Effector memory CD8-positive, alpha-beta T cell (primary cell): ENCODE data around the gene AP1G2.
"Not testable (repeated sequence)": the region's sequence is repeated elsewhere in the genome, so short reads cannot be mapped to it uniquely, and the experiment has no call there.

Experiments
- ATAC-seq: fragments of 150-1000 bp; cut with Tn5 transposase; replicated peaks from 2 replicates; pipeline ENCODE4 v1.10.0; 2021; ENCODE audit warnings: mild to moderate bottlenecking, moderate library complexity
- DNase-seq, 3 experiments: peaks; one replicate each; pipeline ENCODE4 v3.0.0; 2021
- H3K27ac Mint-ChIP-seq, 2 donors: one replicate each; pipeline ENCODE4 v1.8.0; 2022; ENCODE audit warnings: mild to moderate bottlenecking in 2 of 2, mixed read lengths in 2 of 2, moderate library complexity in 2 of 2
- H3K27me3 Mint-ChIP-seq, 2 donors: one replicate each; pipeline ENCODE4 v1.8.0; 2022; ENCODE audit warnings: mixed read lengths in 2 of 2
- H3K36me3 Mint-ChIP-seq: one replicate; pipeline ENCODE4 v1.8.0; 2022; ENCODE audit warnings: mild to moderate bottlenecking, moderate library complexity, mixed read lengths; ENCODE audit not compliant: insufficient read depth
- H3K4me1 Mint-ChIP-seq, 2 donors: one replicate each; pipeline ENCODE4 v1.8.0; 2022; ENCODE audit warnings: low read depth in 2 of 2, mixed read lengths in 2 of 2
- H3K4me3 Mint-ChIP-seq, 2 donors: one replicate each; pipeline ENCODE4 v1.8.0; 2022; ENCODE audit warnings: mild to moderate bottlenecking in 2 of 2, mixed read lengths in 2 of 2, moderate library complexity in 2 of 2
- H3K9me3 Mint-ChIP-seq, 2 donors: one replicate each; pipeline ENCODE4 v1.8.0; 2022; ENCODE audit warnings: mixed read lengths in 2 of 2

The AP1G2 gene

GRCh38 chr14:23604675-23605170 is 37.1 kb upstream of the AP1G2 start:
- H3K9me3 Mint-ChIP-seq: no peaks in the 10 kb centered on the region
- H3K27me3 Mint-ChIP-seq: peaks cover 6 to 17% of the 10 kb centered on the region in 2 donors
- DNase-seq (no peak), ATAC-seq (no peak)
- peaks cover 3% of the 10 kb centered on the region for H3K36me3 Mint-ChIP-seq
- no peak overlapping the region for H3K4me3 Mint-ChIP-seq
- no peak overlapping the region for H3K27ac Mint-ChIP-seq
- H3K4me1 Mint-ChIP-seq: peaks cover 6 to 9% of the 10 kb centered on the region in 2 donors

- Mint-ChIP-seq H3K36me3 (peaks cover 5% of the 10 kb centered on the region), H3K9me3 (no peaks in the 10 kb centered on the region), H3K27me3 (peaks cover 6 to 17% of the 10 kb centered on the region in 2 donors), H3K4me1 (peaks cover 4 to 5% of the 10 kb centered on the region in 2 donors), H3K27ac (no peak overlapping the region), H3K4me3 (no peak overlapping the region)
- no peak for ATAC-seq
- DNase-seq: no peak
These were observed 36.6 kb upstream of the AP1G2 start for GRCh38 chr14:23604148-23604547.

GRCh38 chr14:23603103-23603502 is 35.5 kb upstream of the AP1G2 start:
- DNase-seq (no peak), ATAC-seq (no peak)
- Mint-ChIP-seq H3K36me3 (peaks cover 5% of the 10 kb centered on the region), H3K4me1 (peaks cover 0 to 2% of the 10 kb centered on the region in 2 donors), H3K4me3 (no peak overlapping the region), H3K9me3 (no peaks in the 10 kb centered on the region), H3K27ac (peak overlapping the region in 1 of 2 donors; percentile 29), H3K27me3 (peaks cover 6 to 17% of the 10 kb centered on the region in 2 donors)

DNA sequence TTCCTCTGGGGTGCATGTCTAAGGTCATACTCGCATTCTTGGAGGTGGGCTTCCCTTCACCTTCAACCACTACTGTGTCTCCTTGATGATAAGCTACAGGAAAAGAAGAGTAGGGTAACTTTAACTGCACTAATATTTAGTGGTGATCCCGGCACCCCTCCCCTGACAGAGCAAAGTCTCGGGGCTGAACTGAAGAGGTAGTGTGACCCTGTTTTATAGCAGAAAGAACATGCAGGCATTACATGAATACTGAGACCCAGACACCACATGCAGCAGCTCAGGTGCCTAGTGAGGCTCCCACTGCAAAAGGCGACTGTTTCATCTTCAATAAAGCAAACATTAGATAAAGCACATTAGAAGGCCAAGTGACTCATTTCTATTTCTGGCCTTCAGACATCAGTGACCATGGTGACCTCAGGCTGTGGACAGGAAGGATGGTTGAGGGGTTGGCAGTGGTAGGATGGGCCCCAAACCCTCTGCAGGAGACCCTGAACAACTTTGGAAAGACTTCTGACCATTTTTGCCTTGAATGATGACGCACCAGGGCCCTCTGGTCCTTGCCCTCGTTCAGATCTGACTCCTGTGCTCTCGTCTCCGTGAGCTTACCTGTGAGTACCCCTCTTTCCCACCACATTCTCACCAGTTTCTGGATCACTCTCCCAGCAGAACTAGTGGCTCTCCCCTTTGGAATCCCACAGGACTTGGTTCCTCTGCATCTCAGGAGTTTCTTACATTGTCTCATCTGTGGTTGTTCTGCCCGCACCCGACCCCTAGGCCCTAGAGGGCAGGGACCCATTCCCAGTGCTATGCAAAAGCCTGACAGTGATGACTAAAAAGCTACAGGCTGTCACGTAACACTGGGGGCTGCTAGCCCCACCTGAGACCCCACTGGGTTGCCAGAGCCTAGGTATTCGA is 34.8 kb upstream of the AP1G2 start:
- Mint-ChIP-seq H3K27me3 (peaks cover 7 to 17% of the 10 kb centered on the region in 2 donors), H3K36me3 (peaks cover 5% of the 10 kb centered on the region), H3K9me3 (no peaks in the 10 kb centered on the region), H3K4me1 (peaks cover 0 to 2% of the 10 kb centered on the region in 2 donors), H3K4me3 (no peak overlapping the region), H3K27ac (peak overlapping the region in 1 of 2 donors; percentile 29)
- DNase-seq (no peak), ATAC-seq (no peak)

DNA sequence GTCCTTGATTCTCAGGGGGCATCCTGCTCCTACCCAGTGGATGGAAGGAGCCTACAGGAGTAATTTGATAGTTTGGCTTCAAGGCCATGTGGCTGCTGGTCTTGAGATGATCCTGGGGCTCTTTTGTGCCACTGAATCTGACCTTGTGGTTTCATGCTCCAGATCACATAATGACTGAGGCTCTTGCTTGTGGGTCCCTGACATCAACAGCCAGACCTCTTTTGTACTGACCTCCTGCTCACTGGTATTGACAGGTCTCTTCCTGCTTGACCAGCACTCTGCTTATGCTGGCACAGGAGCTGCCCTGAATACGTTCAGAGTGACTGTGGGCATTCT is 34.2 kb upstream of the AP1G2 start:
- Mint-ChIP-seq H3K4me1 (peaks cover 0 to 2% of the 10 kb centered on the region in 2 donors), H3K36me3 (peaks cover 5% of the 10 kb centered on the region), H3K9me3 (no peaks in the 10 kb centered on the region), H3K4me3 (no peak overlapping the region), H3K27me3 (peaks cover 13 to 17% of the 10 kb centered on the region in 2 donors), H3K27ac (no peak overlapping the region)
- no peak for ATAC-seq
- DNase-seq: no peak

DNA sequence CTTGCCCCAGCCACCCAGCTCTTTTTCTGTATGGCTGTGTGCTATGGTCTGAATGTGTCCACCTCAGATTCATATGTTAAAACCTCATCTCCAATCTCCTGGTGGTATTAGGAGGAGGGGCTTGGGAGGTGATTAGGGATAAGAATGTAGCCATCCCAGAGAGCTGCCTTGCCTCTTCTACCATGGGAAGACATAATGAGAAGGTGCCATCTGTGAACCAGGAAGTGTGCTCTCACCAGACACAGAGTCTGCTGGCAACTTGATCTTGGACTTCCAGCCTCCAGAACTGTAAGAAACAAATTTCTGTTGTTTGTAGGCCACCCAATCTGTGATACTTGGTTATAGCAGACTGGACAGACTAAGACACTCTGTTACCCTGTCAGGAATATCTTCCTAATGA is 33.8 kb upstream of the AP1G2 start:
- H3K9me3 Mint-ChIP-seq: no peaks in the 10 kb centered on the region
- H3K36me3 Mint-ChIP-seq: peaks cover 5% of the 10 kb centered on the region
- ATAC-seq (no peak), DNase-seq (no peak)
- H3K4me3 Mint-ChIP-seq: no peak overlapping the region
- peaks cover 16 to 17% of the 10 kb centered on the region in 2 donors for H3K27me3 Mint-ChIP-seq
- no peaks in the 10 kb centered on the region for H3K4me1 Mint-ChIP-seq
- H3K27ac Mint-ChIP-seq: no peak overlapping the region

- Mint-ChIP-seq H3K4me3 (no peak overlapping the region), H3K4me1 (no peaks in the 10 kb centered on the region), H3K36me3 (peaks cover 5% of the 10 kb centered on the region), H3K27me3 (peaks cover 16 to 17% of the 10 kb centered on the region in 2 donors), H3K27ac (no peak overlapping the region), H3K9me3 (no peaks in the 10 kb centered on the region)
- ATAC-seq (no peak), DNase-seq (no peak)
These were observed 33.2 kb upstream of the AP1G2 start for GRCh38 chr14:23600806-23601205.

- no peak overlapping the region for H3K27ac Mint-ChIP-seq
- no peak for ATAC-seq
These were observed 32.7 kb upstream of the AP1G2 start for GRCh38 chr14:23600322-23600707.

DNA sequence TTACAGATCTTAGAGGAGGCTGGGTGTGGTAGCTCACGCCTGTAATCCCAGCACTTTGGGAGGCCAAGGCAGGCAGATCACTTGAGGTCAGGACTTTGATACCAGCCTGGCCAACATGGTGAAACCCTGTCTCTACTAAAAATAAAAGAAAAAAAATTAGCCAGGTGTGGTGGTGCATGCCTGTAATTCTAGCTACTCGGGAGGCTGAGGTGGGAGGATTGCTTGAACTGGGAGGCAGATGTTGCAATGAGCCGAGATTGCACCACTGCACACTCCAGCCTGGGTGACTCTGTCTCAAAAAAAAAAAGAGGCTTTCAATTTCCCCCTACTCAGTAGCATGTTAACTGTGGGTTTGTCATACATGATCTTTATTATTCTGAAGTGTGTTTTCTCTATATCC is 26.6 kb upstream of the AP1G2 start:
- not testable (repeated sequence) for H3K4me3 Mint-ChIP-seq, H3K36me3 Mint-ChIP-seq, H3K9me3 Mint-ChIP-seq, H3K27ac Mint-ChIP-seq, H3K4me1 Mint-ChIP-seq, ATAC-seq, DNase-seq
- H3K27me3 Mint-ChIP-seq: peaks cover 8 to 11% of the 10 kb centered on the region in 2 donors

More at GRCh38 chr14:23600322-23600707, 32.7 kb upstream of the AP1G2 start:
- H3K4me3 Mint-ChIP-seq: no peak overlapping the region
- no peaks in the 10 kb centered on the region for H3K9me3 Mint-ChIP-seq
- peaks cover 5% of the 10 kb centered on the region for H3K36me3 Mint-ChIP-seq
- no peaks in the 10 kb centered on the region for H3K4me1 Mint-ChIP-seq
- peaks cover 16 to 17% of the 10 kb centered on the region in 2 donors for H3K27me3 Mint-ChIP-seq
- DNase-seq: no peak

DNA sequence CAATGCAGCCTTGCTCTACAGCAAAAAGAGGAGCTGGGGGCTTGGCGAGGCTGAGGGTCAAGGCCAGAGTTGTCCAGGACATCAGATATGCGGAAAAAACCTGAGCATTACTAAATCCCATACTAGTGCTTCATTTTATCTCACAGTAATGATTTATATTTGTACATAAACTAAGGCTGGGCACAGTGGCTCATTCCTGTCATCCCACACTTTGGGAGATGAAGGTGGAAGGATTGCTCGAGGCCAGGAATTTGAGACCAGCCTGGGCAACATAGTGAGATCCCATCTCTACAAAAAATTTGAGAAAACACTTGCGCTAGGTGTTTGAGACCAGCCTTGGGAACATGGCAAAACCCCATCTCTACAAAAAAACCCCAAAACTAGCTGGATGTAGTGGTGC is 22.6 kb upstream of the AP1G2 start:
- peaks cover 21 to 32% of the 10 kb centered on the region in 2 donors for H3K27me3 Mint-ChIP-seq
- H3K4me1 Mint-ChIP-seq: peaks cover 0 to 2% of the 10 kb centered on the region in 2 donors
- H3K36me3 Mint-ChIP-seq: no peaks in the 10 kb centered on the region

GRCh38 chr14:23589606-23590005 is 22.0 kb upstream of the AP1G2 start:
- DNase-seq: no peak
- Mint-ChIP-seq H3K27ac (no peak overlapping the region), H3K9me3 (no peaks in the 10 kb centered on the region), H3K4me3 (no peak overlapping the region), H3K27me3 (peaks cover 21 to 28% of the 10 kb centered on the region in 2 donors), H3K4me1 (peaks cover 0 to 2% of the 10 kb centered on the region in 2 donors), H3K36me3 (no peaks in the 10 kb centered on the region)
- no peak for ATAC-seq

More for the DNA sequence above, 22.6 kb upstream of the AP1G2 start:
- Mint-ChIP-seq H3K27ac (no peak overlapping the region), H3K9me3 (no peaks in the 10 kb centered on the region), H3K4me3 (no peak overlapping the region)
- DNase-seq: no peak
- ATAC-seq: no peak

DNA sequence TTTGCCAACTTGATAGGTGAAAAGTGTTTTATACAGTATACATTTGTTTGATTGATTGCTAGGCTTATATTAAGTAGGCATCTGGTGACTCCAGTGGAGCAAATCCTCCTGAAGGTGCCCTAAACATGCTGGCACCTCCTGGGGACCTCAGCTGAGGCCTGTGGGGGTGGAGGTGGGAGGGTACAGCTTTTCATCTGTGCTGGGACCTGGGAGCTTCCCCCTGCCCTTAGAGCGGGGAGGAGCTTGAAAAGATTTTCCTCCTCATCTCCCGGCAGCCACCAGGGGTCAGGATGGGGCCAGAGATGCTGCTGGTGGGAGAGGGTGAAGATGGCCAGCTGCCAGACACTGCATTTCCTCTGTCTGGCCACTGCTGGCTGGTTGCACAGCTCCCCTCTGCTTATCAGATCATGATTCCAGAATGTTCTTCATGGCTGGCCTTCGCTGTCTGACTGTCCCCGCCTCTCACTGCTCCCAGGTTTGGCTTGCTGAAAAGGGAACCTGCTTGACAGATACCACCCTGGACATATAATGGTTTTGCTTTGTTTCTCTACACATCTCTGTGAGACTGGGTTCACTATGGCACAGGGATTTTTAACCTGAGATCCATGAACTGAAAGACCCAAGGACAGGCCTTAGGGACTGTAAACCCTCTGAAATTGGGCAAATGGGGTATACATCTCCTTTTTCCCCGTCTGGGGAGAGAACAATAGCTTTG is 21.4 kb upstream of the AP1G2 start:
- Mint-ChIP-seq H3K4me3 (no peak overlapping the region), H3K9me3 (no peaks in the 10 kb centered on the region), H3K27ac (no peak overlapping the region), H3K4me1 (peaks cover 0 to 2% of the 10 kb centered on the region in 2 donors), H3K27me3 (peaks cover 21 to 34% of the 10 kb centered on the region in 2 donors), H3K36me3 (no peaks in the 10 kb centered on the region)
- peak; percentile 99 for ATAC-seq
- DNase-seq: peak; percentile 72 to 80 (median 78)

DNA sequence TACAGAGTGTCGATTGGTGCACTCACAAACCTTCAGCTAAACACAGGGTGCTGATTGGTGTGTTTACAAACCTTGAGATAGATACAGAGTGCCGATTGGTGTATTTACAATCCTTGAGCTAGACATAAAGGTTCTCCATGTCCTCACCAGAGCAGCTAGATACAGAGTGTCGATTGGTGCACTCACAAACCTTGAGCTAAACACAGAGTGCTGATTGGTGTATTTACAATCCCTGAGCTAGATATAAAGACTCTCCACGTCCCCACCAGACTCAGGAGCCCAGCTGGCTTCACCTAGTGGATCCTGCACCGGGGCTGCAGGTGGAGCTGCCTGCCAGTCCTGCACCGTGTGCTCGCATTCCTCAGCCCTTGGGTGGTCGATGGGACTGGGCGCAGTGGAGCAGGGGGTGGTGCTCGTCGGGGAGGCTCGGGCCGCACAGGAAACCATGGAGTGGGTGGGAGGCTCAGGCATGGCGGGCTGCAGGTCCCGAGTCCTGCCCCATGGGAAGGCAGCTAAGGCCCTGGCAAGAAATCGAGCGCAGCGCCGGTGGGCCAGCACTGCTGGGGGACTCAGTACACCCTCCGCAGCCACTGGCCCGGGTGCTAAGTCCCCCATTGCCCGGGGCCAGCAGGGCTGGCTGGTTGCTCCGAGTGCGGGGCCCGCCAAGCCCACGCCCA is 17.1 kb upstream of the AP1G2 start:
- peaks cover 26 to 63% of the 10 kb centered on the region in 2 donors for H3K27me3 Mint-ChIP-seq
- DNase-seq, H3K4me3 Mint-ChIP-seq, H3K9me3 Mint-ChIP-seq, H3K36me3 Mint-ChIP-seq, H3K27ac Mint-ChIP-seq, ATAC-seq, H3K4me1 Mint-ChIP-seq: not testable (repeated sequence)
